ENCODE results near the gene CYB5D1. TPM values are rescaled to one million over a fixed set of nuclear protein-coding genes. Genes with fewer than 3 reads are reported as not detected.

The CYB5D1 gene
- total RNA-seq, 1 experiment from 2014 or later: 8.5 TPM

DNA sequence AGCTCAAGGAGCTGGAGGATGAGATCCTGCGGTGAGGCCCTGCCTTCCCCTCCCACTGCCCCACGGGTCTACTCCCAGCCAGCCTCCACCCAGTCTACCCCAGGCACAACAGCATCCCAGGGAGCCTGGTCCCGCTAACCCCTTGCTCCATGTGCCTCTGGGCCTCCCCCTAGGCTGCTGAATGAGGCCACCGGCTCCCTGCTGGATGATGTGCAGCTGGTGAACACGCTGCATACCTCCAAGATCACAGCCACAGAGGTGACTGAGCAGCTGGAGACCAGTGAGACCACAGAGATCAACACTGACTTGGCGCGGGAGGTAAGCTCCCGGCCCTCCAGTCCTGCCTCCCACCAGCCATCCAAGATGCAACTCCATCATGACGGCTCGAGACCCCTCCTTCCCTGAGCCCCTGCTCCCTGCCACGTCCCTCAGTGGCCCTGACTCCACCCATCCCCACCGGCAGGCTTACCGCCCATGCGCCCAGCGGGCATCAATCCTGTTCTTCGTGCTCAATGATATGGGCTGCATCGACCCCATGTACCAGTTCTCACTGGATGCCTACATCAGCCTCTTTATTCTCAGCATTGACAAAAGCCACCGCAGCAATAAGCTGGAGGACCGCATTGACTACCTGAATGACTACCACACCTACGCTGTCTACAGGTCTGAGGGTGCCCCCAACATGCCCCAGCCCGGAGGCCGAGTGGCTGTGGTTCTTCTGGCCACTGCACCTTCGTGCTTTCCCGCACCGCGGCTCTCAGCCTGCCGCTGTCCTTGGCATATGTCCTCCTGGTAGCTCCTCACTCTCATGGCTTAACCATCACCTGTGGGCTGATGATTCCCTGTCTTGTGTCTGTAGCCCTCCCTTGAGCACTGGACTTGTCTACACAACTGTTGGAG is 38.8 kb upstream of the CYB5D1 start:
- no peak for DNase-seq
- Histone ChIP-seq H3K27ac (ENCODE audit: low read length) (no peak overlapping the region), H4K20me1 (ENCODE audit: insufficient read depth, low read depth, low read length) (no peaks in the 10 kb centered on the region), H3K36me3 (ENCODE audit: insufficient read depth, low read length) (no peaks in the 10 kb centered on the region), H3K27me3 (ENCODE audit: low read length) (no peaks in the 10 kb centered on the region), H2AFZ (ENCODE audit: low read length) (no peak overlapping the region), H3K4me1 (ENCODE audit: low read length) (no peaks in the 10 kb centered on the region), H3K9me2 (replicated peaks; ENCODE audit: insufficient read depth, low read length) (no peaks in the 10 kb centered on the region), H3K9me3 (ENCODE audit: low read length) (no peaks in the 10 kb centered on the region), H3K79me2 (ENCODE audit: low read length) (no peaks in the 10 kb centered on the region), H3K9ac (ENCODE audit: low read length) (no peak overlapping the region), H3K4me2 (ENCODE audit: low read depth, low read length, poor library complexity, severe bottlenecking) (no peak overlapping the region), H3K4me3 (ENCODE audit: low read length) (no peak overlapping the region)

DNA sequence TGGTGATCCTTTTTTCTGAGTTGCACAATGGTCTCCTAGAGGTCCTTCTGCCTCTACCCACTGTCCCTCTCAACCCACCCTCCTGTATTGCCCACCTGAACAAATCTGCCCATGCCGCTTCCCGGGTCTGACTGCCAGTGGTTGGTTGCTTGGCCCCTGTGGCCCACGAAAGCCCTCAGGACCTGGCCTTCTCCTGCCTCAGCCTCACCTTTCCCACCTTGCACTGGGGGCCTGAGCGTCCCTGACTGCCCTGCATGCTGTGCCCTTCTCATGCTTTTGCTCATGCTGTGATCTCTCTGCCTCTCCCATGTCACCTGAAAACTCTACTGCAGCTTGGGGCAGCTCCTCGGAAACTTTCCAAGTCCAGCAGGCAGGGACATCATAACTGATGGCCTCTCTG is 37.6 kb upstream of the CYB5D1 start:
- Histone ChIP-seq H3K79me2 (ENCODE audit: low read length) (no peaks in the 10 kb centered on the region), H2AFZ (ENCODE audit: low read length) (no peak overlapping the region), H3K36me3 (ENCODE audit: insufficient read depth, low read length) (no peaks in the 10 kb centered on the region), H3K9me2 (replicated peaks; ENCODE audit: insufficient read depth, low read length) (no peaks in the 10 kb centered on the region), H3K4me1 (ENCODE audit: low read length) (peaks cover 8% of the 10 kb centered on the region), H3K4me2 (ENCODE audit: low read depth, low read length, poor library complexity, severe bottlenecking) (no peak overlapping the region), H3K9ac (ENCODE audit: low read length) (no peak overlapping the region), H3K27ac (ENCODE audit: low read length) (no peak overlapping the region), H3K27me3 (ENCODE audit: low read length) (no peaks in the 10 kb centered on the region), H4K20me1 (ENCODE audit: insufficient read depth, low read depth, low read length) (no peaks in the 10 kb centered on the region), H3K4me3 (ENCODE audit: low read length) (no peak overlapping the region), H3K9me3 (ENCODE audit: low read length) (no peaks in the 10 kb centered on the region)
- no peak for DNase-seq

DNA sequence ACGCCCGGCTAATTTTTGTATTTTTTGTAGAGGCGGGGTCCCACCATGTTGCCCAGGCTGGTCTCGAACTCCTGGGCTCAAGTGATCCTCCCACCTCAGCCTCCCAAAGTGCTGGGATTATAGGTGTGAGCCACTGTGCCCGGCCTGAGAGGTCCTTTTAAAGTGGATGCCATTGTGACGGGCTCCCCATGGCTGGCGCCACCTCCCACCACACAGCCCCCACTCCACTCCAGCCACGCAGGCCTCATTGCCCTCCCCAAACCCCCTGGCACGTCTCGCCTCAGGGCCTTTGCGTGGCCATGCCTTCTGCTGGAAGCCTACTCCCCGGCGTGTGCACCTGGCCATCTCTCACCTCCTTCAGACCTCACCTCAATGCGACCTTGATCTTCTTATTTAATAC is 35.7 kb upstream of the CYB5D1 start:
- Histone ChIP-seq H3K79me2 (ENCODE audit: low read length) (no peaks in the 10 kb centered on the region), H3K4me2 (ENCODE audit: low read depth, low read length, poor library complexity, severe bottlenecking) (no peak overlapping the region), H3K9me3 (ENCODE audit: low read length) (no peaks in the 10 kb centered on the region), H4K20me1 (ENCODE audit: insufficient read depth, low read depth, low read length) (no peaks in the 10 kb centered on the region), H3K4me1 (ENCODE audit: low read length) (peaks cover 10% of the 10 kb centered on the region), H3K27ac (ENCODE audit: low read length) (no peak overlapping the region), H3K4me3 (ENCODE audit: low read length) (no peak overlapping the region), H3K27me3 (ENCODE audit: low read length) (no peaks in the 10 kb centered on the region), H3K9me2 (replicated peaks; ENCODE audit: insufficient read depth, low read length) (no peaks in the 10 kb centered on the region), H2AFZ (ENCODE audit: low read length) (no peak overlapping the region), H3K9ac (ENCODE audit: low read length) (no peak overlapping the region), H3K36me3 (ENCODE audit: insufficient read depth, low read length) (no peaks in the 10 kb centered on the region)
- DNase-seq: no peak

DNA sequence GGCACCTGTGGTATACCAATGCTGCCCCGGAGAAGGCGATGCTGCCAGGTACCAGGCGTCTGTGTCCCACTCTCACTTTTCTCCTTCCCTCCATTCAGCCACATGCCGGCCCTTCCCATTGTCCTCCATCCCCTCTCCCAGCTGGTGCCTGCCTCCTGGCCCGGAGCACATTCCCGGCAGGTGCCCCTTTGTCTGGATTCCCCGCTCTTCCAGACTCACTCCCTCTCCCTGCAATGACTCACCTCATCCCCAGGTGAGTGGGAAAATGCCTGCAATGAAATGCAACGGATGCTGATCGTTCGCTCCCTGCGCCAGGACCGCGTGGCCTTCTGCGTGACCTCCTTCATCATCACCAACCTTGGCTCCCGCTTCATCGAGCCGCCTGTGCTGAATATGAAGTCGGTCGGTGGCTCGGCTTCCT is 34.2 kb upstream of the CYB5D1 start:
- Histone ChIP-seq H4K20me1 (ENCODE audit: insufficient read depth, low read depth, low read length) (no peaks in the 10 kb centered on the region), H3K36me3 (ENCODE audit: insufficient read depth, low read length) (no peaks in the 10 kb centered on the region), H3K27ac (ENCODE audit: low read length) (no peak overlapping the region), H3K4me3 (ENCODE audit: low read length) (no peak overlapping the region), H3K79me2 (ENCODE audit: low read length) (no peaks in the 10 kb centered on the region), H3K9me2 (replicated peaks; ENCODE audit: insufficient read depth, low read length) (no peaks in the 10 kb centered on the region), H3K9me3 (ENCODE audit: low read length) (no peaks in the 10 kb centered on the region), H3K9ac (ENCODE audit: low read length) (no peak overlapping the region), H3K4me1 (ENCODE audit: low read length) (peaks cover 10% of the 10 kb centered on the region), H2AFZ (ENCODE audit: low read length) (no peak overlapping the region), H3K4me2 (ENCODE audit: low read depth, low read length, poor library complexity, severe bottlenecking) (no peak overlapping the region), H3K27me3 (ENCODE audit: low read length) (no peaks in the 10 kb centered on the region)
- no peak for DNase-seq

DNA sequence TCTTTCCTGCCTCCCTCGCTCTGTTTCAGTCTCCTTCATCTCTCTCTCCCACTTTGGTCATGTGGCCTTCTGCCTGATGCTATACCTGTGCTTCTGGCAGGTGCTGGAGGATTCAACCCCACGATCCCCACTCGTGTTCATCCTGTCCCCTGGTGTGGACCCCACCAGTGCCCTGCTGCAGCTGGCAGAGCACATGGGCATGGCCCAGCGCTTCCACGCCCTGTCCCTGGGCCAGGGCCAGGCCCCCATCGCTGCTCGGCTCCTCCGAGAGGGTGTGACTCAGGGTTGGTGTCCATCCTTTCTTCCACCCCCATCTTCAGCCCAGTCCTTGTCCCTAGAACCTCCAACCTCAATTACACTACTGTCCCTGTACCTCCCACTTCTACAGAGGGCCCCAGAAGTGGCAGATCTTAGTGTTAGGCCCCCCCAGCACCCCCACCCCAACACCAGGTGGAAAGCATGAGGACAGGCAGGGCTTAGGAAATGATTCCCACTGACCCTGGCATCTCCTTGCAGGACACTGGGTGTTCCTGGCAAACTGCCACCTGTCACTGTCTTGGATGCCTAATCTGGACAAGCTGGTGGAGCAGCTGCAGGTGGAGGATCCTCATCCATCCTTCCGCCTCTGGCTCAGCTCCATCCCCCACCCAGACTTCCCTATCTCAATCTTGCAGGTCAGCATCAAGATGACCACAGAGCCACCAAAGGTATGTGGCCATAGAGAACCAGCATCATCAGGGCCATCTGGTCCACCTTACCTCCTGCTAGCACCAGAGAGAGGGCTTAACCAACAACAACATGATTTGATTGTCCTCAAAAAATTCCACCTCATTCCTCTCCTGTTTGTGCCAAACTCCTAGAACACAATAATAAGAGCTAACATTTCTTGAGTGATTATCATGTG is 33.5 kb upstream of the CYB5D1 start:
- H3K9me2 ChIP-seq (replicated peaks; ENCODE audit: insufficient read depth, low read length): no peaks in the 10 kb centered on the region

DNA sequence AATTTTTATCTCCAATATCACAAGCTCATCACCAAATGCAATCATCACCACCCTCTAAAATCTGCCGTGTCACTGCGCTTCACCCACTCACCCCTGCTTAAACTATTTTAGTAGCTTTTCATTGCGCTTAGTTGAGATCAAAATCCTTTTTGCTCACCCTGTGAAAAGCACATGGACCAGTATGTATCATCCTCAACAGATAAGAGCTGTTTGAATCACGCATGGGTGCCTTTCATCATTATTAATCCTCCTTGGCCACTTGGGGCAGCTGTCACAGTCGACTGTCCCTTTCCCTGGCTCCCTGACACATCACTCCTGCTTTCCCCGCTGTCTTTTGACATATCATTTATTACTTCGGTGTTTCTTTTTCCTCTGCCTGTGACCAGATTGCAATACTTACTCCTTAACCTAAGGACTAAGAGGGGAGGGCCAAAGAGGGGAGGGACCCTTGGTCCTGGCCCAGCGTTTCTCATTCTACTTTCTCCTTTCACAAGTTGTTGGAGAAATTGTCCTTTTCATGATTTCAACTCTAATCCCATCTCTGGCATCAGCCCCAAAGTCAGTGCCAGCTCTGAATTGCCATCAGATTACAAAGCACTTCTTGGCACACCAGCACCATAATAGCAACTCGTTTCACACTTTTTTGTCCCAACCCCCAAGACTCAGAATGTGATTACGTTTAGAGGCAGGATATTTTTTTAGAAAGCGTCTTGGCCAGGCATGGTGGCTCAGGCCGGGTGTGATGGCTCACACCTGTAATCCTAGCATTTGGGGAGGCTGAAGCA is 32.4 kb upstream of the CYB5D1 start:
- Histone ChIP-seq H4K20me1 (ENCODE audit: insufficient read depth, low read depth, low read length) (no peaks in the 10 kb centered on the region), H3K9me2 (replicated peaks; ENCODE audit: insufficient read depth, low read length) (no peaks in the 10 kb centered on the region), H3K79me2 (ENCODE audit: low read length) (no peaks in the 10 kb centered on the region), H3K9me3 (ENCODE audit: low read length) (no peaks in the 10 kb centered on the region), H3K9ac (ENCODE audit: low read length) (no peak overlapping the region), H3K27ac (ENCODE audit: low read length) (no peak overlapping the region), H3K4me3 (ENCODE audit: low read length) (no peak overlapping the region), H3K36me3 (ENCODE audit: insufficient read depth, low read length) (no peaks in the 10 kb centered on the region), H2AFZ (ENCODE audit: low read length) (no peak overlapping the region), H3K4me1 (ENCODE audit: low read length) (peaks cover 10% of the 10 kb centered on the region), H3K27me3 (ENCODE audit: low read length) (no peaks in the 10 kb centered on the region), H3K4me2 (ENCODE audit: low read depth, low read length, poor library complexity, severe bottlenecking) (no peak overlapping the region)
- peak; percentile 43 for DNase-seq

More for the DNA sequence above, 33.5 kb upstream of the CYB5D1 start:
- DNase-seq: no peak
- Histone ChIP-seq H3K9me3 (ENCODE audit: low read length) (no peaks in the 10 kb centered on the region), H3K79me2 (ENCODE audit: low read length) (no peaks in the 10 kb centered on the region), H3K4me1 (ENCODE audit: low read length) (peaks cover 10% of the 10 kb centered on the region), H4K20me1 (ENCODE audit: insufficient read depth, low read depth, low read length) (no peaks in the 10 kb centered on the region), H3K27ac (ENCODE audit: low read length) (no peak overlapping the region), H3K36me3 (ENCODE audit: insufficient read depth, low read length) (no peaks in the 10 kb centered on the region), H3K4me2 (ENCODE audit: low read depth, low read length, poor library complexity, severe bottlenecking) (no peak overlapping the region), H3K27me3 (ENCODE audit: low read length) (no peaks in the 10 kb centered on the region), H3K4me3 (ENCODE audit: low read length) (no peak overlapping the region), H2AFZ (ENCODE audit: low read length) (no peak overlapping the region), H3K9ac (ENCODE audit: low read length) (no peak overlapping the region)

DNA sequence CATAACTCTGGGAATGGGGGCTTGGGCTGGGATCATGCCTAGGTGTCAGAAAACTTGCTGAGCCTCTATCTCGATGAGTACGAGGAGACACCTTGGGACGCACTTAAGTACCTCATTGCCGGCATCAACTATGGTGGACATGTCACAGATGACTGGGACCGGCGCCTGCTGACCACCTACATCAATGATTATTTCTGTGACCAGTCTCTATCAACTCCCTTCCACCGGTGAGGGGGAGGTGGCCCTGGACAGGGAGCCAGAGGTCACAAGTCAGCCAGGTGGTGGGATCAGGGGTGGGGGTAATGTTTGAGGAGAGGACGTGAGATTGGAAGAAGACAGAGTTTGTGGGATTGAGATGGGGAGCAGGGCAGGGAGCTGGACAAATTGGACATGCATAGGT is 27.2 kb upstream of the CYB5D1 start:
- H4K20me1 ChIP-seq (ENCODE audit: insufficient read depth, low read depth, low read length): no peaks in the 10 kb centered on the region
- H3K4me1 ChIP-seq (ENCODE audit: low read length): peaks cover 9% of the 10 kb centered on the region
- H3K4me3 ChIP-seq (ENCODE audit: low read length): no peak overlapping the region
- no peaks in the 10 kb centered on the region for H3K9me2 ChIP-seq (replicated peaks; ENCODE audit: insufficient read depth, low read length)
- H3K9me3 ChIP-seq (ENCODE audit: low read length): no peaks in the 10 kb centered on the region
- H3K79me2 ChIP-seq (ENCODE audit: low read length): no peaks in the 10 kb centered on the region
- no peak overlapping the region for H3K27ac ChIP-seq (ENCODE audit: low read length)
- H3K36me3 ChIP-seq (ENCODE audit: insufficient read depth, low read length): no peaks in the 10 kb centered on the region
- H3K4me2 ChIP-seq (ENCODE audit: low read depth, low read length, poor library complexity, severe bottlenecking): no peak overlapping the region
- H3K27me3 ChIP-seq (ENCODE audit: low read length): no peaks in the 10 kb centered on the region
- H3K9ac ChIP-seq (ENCODE audit: low read length): no peak overlapping the region
- no peak for DNase-seq
- H2AFZ ChIP-seq (ENCODE audit: low read length): no peak overlapping the region
